ENCODE measurements around the gene STMN1. TPM values are rescaled to one million over a fixed set of nuclear protein-coding genes. Genes with fewer than 3 reads are reported as not detected.

STMN1 gene
- 37.1 and 248 TPM in 2 replicates for total RNA-seq

DNA sequence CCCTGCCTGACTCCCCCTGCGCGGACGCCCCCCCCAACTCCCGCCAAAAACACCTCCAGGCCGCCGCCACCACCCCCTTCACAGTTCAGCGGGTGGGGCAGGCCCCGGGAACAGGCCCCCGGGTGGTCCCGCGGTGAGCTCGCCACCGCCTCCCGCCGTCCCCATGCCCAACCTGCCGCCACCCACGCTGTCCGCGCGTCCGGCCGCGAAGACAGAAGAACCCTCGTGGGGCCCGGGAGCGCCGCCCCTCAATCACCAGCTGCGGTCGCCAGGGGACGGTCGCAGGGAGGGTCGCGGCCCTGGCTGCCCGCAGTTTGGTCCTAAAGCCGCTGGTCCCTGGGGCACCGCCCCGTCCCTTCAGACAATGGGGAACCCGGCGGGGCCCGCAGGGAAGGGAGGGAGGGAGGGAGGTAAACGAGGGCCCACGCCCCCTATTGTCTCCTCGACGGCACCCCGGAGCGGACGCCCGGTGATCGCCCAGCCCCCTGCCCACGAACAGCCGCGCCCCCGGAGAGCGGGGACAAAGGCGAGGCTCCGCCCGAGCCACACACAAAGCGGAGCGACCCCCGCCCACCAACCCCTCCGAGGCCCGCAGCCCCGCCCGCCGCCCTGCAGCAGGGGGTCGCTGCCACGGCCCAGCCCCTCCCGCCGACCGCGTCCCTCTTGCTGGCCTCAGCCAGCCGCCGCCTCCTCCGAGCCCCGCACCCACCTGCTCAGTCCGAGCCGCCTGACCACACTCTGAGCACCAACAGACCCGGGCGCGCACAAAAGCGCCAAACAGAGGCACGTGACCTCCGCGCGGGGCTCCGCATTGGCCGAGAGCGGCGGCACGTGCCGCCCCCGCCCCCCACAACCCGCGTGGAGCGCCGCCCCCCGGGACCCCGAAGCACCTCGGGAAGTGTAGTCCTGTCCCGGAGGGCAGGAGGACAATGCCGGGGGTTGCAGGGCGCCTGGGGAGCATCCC is at the start of gene STMN1:
Gene STMN1 (minus strand): TSS at position 740 of the 964 bp plus-strand sequence. CDS start 1,743 bp downstream, outside the sequence.

GRCh38 chr1:25875154-25875855 is 30.9 kb downstream of the STMN1 start, which contains the start of gene PAQR7:
PAQR7 (minus strand) TSS chr1:25875708; CDS start chr1:25863839, 11,869 bp downstream.

GRCh38 chr1:25858906-25859789 is 47.1 kb downstream of the STMN1 start, which contains the start of gene AUNIP:
AUNIP (minus strand) TSS chr1:25859457; CDS start chr1:25859357, 100 bp downstream.

Other genes starting within 250 kb of the STMN1 start
- 27.5 and 34.9 TPM in 2 replicates for gene SELENON, start 106.2 kb downstream of the STMN1 start, total RNA-seq
- 45.7 and 66.0 TPM in 2 replicates for gene MTFR1L, start 86.5 kb downstream of the STMN1 start, total RNA-seq
- 0.33 and 1.0 TPM in 2 replicates for gene AUNIP, start 47.0 kb downstream of the STMN1 start, total RNA-seq
- 6.8 and 22.5 TPM in 2 replicates for gene PAQR7, start 30.7 kb downstream of the STMN1 start, total RNA-seq
- 11.9 and 39.6 TPM in 2 replicates for gene PAFAH2, start 91.6 kb upstream of the STMN1 start, total RNA-seq
- gene EXTL1, start 115.4 kb upstream of the STMN1 start, total RNA-seq: 0.29 and 0.83 TPM in 2 replicates
- gene SLC30A2, start 139.7 kb upstream of the STMN1 start, total RNA-seq: not detected in 2 replicates
- 0.15 TPM in 1 of 2 replicates, not detected in the other for gene TRIM63, start 161.2 kb upstream of the STMN1 start, total RNA-seq
- gene PDIK1L, start 205.4 kb upstream of the STMN1 start, total RNA-seq: 2.6 and 4.4 TPM in 2 replicates

Data from smooth muscle cell of trachea (primary cell).